HG02840 (cell line): Measurements from ENCODE around the gene CLK4.

Experiments
- ATAC-seq: cut with Tn5 transposase; IDR thresholded peaks from one replicate; pipeline ENCODE4 v1.9.1; 2021; ENCODE audit warnings: mild to moderate bottlenecking, moderate library complexity, moderate number of reproducible peaks; ENCODE audit not compliant: unreplicated experiment, low FRiP score

Gene CLK4

DNA sequence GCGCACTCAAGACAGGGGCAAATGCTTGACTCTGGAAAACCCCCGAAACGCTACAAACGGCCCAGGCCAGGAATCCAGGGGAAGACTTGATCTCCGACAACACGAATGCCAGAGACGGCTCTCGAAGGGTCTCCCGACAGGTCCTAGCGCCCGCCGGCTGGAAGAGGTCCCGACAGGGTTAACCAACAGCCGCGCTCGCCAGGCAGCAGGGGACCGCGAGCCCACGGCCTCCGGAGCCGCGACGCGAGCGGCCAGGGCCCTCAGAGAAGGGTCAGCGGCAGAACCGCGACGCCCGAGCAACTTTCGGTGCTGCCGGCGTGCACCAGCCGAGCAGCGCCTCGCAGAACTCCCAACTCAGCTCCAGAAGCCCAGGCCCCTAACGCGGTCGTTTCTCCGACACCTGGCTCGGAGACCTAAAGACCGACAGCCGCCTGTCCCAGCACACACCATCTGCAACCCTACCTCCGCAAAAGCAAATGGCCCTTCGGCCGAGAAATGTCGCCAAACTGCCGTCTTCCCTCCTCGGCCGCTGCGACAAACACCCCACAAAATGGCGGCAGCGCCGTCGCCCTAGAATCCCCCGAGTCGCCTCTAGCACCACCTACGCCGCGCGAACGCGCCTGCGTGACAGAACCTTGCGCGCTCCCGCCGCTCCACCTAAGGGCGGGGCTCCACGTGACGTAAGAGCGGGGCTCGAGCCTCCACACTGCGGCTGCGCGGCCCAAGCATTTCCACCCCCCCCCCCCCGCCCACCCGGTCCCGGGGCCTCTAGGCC lies at the start of gene CLK4:
TSS of gene CLK4 (minus strand) at position 567 of the 775 bp plus-strand sequence. CDS start 3,634 bp downstream, outside the sequence.
- peak; percentile 83 for ATAC-seq

DNA sequence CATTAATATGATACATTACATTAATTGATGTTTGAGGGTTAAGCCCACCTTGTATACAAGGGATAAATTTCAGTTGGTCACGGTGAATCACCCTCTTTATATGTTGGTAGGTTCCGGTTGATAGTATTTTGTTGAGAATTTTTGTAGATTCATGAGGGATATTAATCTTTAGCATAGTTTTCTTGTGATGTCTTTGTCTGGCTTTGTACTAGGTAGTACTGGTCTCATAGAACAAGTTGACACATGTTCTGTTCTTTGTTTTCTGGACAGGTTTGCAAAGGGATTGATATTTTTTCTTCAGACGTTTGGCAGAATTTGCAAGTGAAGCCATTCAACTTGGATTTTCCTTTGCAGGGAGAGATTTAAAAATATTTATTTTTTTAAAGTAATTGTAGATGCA lies 49.1 kb upstream of the CLK4 start:
- ATAC-seq: no peak

GRCh38 chr5:178674334-178674733 lies 47.5 kb upstream of the CLK4 start:
- ATAC-seq: no peak

DNA sequence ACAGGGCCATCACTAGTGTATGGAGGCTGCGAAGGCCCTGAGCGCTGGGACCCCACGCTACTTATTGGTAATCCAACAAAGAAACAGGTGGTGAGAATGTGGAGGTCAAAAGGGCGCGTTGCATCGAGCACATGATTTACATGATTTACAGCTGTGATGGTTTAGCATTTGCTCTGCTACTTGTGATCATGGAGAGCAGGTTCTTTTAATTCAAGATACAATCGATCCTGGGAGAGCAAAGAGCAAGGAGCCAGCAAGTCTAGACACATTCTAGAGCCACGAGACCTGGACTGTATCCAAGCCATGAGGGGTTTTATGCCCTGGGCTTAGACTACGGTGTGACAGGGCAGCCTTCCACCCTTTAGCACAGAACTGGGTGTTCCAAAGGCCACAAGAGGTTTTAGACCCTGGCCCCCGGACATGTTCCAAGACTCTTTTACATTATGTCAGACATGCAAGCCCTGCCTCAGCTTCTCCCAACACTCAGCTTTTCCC lies 47.0 kb upstream of the CLK4 start:
- no peak for ATAC-seq

GRCh38 chr5:178672630-178673029 lies 45.8 kb upstream of the CLK4 start:
- no peak for ATAC-seq

GRCh38 chr5:178671602-178672144 lies 44.8 kb upstream of the CLK4 start:
- no peak for ATAC-seq

- no peak for ATAC-seq
Observed at GRCh38 chr5:178670351-178670885, 43.6 kb upstream of the CLK4 start.

DNA sequence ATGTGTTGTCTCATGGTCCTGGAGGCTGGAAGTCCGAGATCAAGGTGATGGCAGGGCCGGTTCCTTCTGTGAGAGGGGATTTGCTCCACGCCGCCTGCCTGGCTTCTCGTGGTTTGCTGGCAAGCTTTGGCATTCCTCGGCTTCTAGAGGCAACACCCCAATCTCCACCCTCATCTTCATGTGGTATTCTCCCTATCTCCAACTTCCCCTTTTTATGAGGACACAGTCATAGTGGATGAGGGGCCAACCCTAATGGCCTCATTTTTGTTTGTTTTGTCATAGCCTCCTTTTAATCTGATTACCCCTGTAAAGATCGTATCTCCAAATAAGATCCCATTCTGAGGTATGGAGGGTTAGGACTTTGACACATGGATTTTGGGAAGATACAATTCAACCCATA lies 41.7 kb upstream of the CLK4 start:
- ATAC-seq: no peak

DNA sequence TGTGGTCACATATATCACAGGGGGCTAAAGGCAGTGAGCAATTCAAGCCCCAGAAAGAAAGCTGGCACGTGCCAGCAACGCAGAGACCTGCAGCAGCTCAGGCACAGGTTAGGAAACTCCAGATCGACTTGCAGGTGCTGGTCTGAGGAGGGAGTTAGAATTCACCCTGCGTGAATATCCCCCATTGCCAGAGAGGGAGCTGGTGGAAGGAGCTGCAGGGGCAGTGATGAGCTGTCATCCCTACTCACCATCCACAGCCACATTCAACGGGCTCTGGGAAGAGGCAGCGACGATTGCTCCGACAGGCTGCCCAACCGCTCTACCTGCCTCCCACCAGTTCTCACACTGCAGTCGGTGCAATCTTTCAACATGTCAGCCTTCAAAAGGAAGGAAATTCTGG lies 40.8 kb upstream of the CLK4 start:
- no peak for ATAC-seq

DNA sequence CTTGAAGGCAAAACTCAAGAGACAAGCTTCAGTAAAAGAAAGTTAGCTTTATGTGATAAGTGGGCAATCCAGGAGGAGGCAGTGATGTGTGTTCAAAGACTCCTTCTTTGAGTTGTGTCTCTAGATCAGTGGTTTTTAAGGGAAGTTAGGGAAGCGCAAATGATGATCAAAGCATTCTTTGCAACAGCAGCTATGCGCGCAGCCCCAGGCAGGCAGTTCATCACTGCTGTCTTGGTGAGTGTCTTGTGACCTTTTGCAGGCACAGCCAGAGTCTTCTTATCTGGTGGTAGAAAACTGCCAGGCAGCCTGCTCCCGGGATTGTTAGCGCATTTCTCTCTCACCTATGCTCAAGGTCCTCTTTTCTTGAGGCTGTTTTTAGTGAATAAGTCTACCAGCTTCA lies 40.3 kb upstream of the CLK4 start:
- no peak for ATAC-seq

DNA sequence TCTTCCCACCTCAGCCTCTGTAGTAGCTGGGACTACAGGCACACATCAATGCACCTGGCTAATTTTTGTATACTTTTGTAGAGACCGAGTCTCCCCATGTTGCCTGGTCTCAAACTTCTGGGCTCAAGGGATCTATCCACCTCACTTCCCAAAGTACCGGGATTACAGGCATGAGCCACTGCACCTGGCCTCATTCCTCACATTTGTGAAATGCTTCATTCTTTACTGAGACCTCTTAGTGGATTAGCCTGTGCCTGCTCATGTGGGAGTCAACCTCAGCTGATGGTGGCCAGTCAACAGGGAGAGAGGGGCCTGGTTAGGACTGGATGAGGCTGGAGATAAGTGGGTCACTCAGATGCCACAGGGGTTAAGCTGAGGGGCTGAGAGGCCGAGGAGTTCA lies 37.3 kb upstream of the CLK4 start:
- ATAC-seq: no peak

GRCh38 chr5:178662541-178662860 lies 35.7 kb upstream of the CLK4 start:
- no peak for ATAC-seq

GRCh38 chr5:178661836-178662540 lies 35.1 kb upstream of the CLK4 start:
- no peak for ATAC-seq

GRCh38 chr5:178651046-178651810 lies 24.4 kb upstream of the CLK4 start:
- ATAC-seq: no peak

DNA sequence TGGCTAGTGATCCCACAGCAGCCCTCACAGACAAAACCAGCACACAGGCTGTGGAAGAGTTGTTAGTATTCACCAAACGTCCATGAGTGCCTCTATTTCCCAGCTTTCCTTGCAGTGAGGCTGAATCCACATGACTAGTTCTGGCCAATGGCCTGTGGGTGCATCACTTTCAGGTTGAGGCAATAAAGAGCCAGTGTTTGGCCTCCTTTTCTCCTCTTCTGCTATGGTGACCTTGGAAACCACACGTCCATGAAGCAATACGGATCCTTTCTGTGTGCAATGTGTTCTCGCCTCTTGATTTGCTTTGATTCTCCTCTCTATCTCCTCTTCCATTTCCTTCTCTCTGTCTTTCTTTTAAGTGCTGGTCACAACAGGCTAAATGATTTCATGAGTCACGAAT lies 23.4 kb upstream of the CLK4 start:
- ATAC-seq: no peak

DNA sequence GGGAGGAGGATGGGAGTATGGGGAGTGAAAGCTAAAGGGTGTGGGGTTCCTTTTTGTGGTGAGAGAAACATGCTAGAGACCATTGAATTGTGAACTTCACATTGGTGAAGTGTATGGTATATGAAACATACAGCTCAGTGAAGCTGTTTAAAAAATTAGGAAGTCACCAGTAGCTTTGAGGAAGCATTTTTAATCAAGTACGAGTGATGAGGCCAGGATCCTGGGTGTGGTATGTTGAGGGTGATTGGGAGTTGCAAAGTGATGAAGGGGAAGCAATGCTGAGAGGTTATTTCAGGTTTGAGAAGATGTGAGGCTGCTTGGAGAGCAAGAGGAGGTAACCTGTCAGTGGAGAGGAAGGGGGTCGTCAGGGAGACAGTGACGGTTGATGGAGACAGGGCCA lies 22.7 kb upstream of the CLK4 start:
- no peak for ATAC-seq

GRCh38 chr5:178644826-178645545 lies 18.1 kb upstream of the CLK4 start:
- no peak for ATAC-seq

DNA sequence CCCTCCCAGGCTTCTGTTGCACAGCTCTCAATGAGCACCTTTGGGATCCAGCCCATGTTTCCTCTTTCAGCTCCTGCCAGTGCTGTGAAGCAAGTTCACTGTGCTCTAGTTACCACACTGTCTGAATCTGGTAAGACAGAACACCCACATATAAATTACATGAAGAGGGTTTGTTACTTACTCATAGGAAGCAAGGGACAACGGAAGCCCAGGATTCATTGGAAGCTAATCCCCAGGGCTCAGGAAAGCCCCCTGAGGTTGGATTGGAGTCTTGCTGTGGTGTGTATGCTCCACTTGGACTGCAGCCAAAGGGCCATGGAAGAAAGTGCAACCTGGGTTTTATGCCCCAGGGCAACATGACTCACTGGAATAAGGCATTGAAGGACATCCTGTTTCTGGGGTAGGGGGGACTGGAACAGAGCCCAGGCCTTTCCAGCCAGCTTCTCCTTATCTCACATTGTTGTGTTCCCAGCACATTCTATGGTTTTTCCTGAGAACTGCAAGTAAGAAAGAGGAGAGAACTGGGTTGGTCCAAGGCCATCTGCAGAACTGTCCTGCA lies 15.6 kb upstream of the CLK4 start:
- ATAC-seq: no peak

GRCh38 chr5:178641711-178642110 lies 14.9 kb upstream of the CLK4 start:
- no peak for ATAC-seq
